H54 (cell line): ENCODE measurements around the gene IRS2.

Experiments
- DNase-seq: peaks from one replicate; pipeline ENCODE4 v3.0.0; 2011; ENCODE audit warnings: low spot score, mixed read lengths; ENCODE audit not compliant: insufficient read length
- FAIRE-seq: peaks from 3 replicates; lab custom pipeline; 2011; peaks lifted over from hg19 to GRCh38; lab: Jason Lieb, UNC
- POLR2A ChIP-seq: IDR thresholded peaks from 2 replicates; pipeline ENCODE4 v1.6.1; 2011; ENCODE audit warnings: low read depth, mild to moderate bottlenecking, low read length

IRS2 gene

DNA sequence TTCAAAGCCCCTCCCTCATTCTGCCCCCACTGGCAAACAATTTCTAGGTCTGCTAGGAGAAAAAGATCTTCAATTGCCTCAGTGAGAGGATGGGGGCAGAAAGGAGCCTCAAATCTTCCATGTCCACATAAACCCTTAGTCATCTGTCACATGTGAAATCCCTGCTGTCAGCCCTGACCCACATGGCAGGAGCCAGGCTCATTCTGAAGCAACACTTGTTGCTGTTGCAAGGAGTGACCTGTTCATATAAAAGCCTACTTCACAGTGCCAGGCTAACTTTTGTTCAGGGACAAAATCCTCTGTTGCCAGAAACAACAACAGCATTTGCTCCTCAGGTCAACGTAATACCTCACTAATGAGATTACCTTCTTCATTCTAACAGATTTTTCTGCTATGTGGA is 70.5 kb downstream of the IRS2 start:
- DNase-seq (no peak), FAIRE-seq (peak; percentile 88)
- no peak for TF ChIP-seq POLR2A

- no peak for TF ChIP-seq POLR2A
- FAIRE-seq (no peak), DNase-seq (no peak)
Measured at GRCh38 chr13:109713681-109714080, 72.7 kb downstream of the IRS2 start.

DNA sequence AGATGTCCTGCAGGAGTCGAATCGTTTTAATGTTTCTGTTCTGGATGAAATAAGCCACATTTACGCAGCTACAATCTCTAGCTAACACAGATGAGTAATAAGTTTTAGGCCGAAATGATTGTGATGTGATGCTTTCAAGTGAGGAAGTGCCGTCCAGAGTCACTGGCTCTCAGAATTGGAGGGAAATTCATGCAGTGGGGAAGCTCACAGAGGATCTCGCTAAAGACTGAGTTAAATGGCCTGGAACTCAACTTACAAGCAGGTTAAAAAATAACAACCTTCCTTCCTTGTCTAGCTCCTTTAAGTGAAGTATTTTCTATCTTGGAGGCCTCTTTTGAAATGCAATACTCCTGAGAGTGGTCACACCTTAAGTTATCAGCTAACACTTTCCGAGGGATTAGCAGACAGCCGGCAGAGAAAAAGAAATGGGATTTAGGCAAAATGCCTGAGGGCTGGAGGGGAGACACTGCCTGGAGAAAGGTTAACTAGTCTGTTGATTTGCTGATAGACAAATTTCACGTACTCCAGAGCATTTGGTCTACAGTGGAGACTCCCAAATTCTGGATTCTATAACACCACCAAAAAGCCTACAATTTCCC is 74.2 kb downstream of the IRS2 start:
- FAIRE-seq (peak; percentile 68), DNase-seq (no peak)
- no peak for TF ChIP-seq POLR2A

DNA sequence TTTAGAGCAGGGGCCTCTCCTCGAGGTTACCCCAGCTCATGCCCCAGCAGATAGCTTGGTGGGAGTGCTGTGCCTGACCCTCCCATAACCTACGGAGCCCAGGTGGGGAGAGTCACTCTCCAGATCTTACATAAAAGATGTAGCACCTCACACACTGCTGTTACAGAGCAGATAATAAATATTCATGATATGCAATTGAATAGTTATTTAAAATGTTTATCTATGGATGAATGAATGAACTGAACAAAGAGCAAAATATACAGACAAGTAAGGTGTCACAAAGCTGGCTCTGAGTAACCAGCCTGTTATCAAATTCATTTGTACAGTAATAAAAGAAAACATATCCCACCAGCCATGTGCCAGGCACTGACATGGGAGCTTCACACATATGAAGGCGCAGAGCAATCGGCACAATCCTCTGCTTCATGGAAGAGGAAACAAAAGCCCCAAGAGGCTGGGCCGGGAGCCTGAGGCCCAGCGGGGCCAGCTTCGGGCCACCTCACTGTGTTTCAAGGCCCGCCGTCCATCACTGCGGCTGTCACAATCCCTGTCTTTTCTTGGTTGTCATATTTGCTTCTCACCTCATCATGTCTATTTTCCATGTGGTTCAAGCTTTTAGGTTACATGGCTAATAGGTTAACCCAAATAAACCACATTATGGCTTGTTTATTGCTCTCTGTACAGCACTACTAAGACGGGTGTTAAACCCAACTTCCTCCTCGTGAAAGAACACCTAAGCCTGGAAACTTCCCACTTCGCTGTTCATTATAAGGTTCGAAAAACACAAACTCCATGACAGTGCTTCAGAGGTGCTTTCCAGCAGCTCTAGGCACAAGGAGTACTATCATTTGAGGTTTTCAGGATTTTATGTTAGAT is 78.4 kb downstream of the IRS2 start:
- TF ChIP-seq POLR2A, result no peak
- DNase-seq (no peak), FAIRE-seq (no peak)

DNA sequence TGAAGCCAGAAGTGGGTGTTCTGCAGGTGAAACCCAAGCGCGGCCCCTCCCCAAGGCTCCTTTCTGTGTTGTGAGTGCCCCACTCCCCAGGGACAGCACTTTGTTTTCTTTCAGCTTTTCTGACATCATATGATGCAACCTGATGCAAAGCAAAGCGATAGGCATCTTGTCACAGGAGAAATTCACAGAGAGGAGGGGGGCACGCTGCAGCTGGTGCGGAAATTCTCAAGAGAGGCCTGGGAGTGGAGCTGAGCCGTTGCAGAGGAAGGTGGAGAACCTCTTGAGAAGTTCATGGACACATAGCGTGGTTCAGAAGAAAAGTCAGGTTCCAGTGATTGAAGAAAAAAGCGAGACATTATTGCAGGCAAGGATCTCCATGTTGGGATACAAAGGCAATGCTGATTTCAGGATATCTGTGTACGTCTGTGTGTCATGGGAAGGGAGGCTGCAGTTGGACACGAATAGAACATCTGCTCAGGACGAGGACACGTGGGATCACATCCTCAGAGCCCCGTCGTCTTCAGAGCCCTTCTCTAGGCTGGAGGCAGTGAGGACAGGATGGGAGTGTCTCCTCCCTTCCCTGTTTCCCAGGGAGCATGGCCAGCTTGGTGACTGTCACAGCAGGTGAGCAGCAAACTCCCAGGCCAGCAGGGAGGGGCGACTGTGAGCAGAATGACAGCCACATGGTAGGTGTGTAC is 79.2 kb downstream of the IRS2 start:
- DNase-seq, result no peak
- no peak for TF ChIP-seq POLR2A

DNA sequence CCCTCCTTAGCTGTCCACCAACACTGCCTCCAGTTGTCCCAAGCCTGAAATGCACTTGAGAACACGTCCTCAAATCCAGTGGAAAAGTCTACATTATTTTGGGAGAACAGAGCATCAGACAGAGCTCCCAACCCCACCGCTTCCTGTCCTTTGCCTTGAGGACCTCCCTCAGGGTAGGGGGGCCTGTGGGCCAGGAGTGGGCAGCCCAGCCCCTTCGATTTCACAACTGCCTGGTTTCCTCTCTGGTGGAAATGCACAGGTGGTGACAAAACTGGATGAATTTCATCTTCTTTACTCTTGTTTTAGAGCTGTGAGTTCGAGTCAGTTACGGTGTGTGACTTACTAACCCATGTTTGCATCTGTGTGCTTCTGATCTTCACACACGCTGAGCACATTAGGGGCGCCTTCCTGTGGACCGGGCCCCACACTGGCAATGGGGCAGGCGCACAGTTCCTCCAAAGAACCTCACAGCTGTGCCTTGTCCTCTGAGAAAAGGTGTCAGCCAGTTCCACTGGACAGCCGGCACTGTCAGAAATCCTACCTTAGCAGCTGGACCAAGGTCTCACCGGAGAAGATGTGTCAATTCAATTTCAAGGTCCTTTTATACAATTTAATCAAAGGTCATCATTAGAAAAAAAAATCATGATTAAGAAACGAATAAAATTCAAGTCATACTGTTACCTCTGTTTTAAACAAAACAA is 80.2 kb downstream of the IRS2 start:
- FAIRE-seq (no peak), DNase-seq (no peak)
- TF ChIP-seq POLR2A, result no peak

More for the DNA sequence above, 79.2 kb downstream of the IRS2 start:
- FAIRE-seq, result peak; percentile 36

- FAIRE-seq (no peak), DNase-seq (no peak)
- TF ChIP-seq POLR2A, result no peak
Measured at GRCh38 chr13:109704771-109705635, 81.4 kb downstream of the IRS2 start.

DNA sequence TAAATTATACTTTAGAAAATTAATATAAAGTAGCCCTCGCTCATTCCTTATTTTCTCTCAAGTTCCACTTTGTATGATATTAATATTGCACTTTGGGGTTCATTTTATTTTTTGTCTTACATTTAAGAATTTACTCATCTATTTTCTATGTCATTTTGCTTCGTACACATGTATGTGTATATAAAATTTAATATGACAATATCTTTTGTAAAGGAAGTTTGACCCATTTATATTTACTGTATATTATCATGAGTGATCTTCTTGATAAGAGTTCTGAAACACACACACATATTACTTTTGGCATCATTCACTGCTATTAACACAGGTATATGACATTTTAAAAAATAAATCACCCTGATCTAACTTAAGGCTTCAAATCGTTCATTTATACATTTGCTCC is 83.1 kb downstream of the IRS2 start:
- DNase-seq (no peak), FAIRE-seq (no peak)
- TF ChIP-seq POLR2A, result no peak
